Astrocyte of the hippocampus (primary cell): ENCODE data around the gene SMARCAL1.
"Not testable (repeated sequence)": the region's sequence is repeated elsewhere in the genome, so short reads cannot be mapped to it uniquely, and the experiment has no call there.

Experiments used
- DNase-seq: peaks from one replicate; pipeline ENCODE4 v3.0.0; 2011; ENCODE audit warnings: low read depth, low spot score

Gene SMARCAL1

GRCh38 chr2:216412022-216412999 lies at the start of gene SMARCAL1:
TSS of gene SMARCAL1 (plus strand) at chr2:216412484. CDS start at chr2:216414705, 2,221 bp downstream.
- DNase-seq, result peak; percentile 99

- peak; percentile 59 for DNase-seq
These were observed 49.6 kb upstream of the SMARCAL1 start for GRCh38 chr2:216362730-216363129.

- no peak for DNase-seq
These were observed 49.1 kb upstream of the SMARCAL1 start for GRCh38 chr2:216363221-216363620.

GRCh38 chr2:216365518-216365917 lies 46.8 kb upstream of the SMARCAL1 start:
- DNase-seq, result no peak

GRCh38 chr2:216366777-216367471 lies 45.4 kb upstream of the SMARCAL1 start:
- peak; percentile 32 for DNase-seq

- no peak for DNase-seq
These were observed 42.5 kb upstream of the SMARCAL1 start for GRCh38 chr2:216369821-216370220.

GRCh38 chr2:216370961-216371712 lies 41.1 kb upstream of the SMARCAL1 start:
- peak; percentile 53 for DNase-seq

- DNase-seq, result peak; percentile 96
These were observed 40.3 kb upstream of the SMARCAL1 start, which contains the start of gene MARCHF4 for GRCh38 chr2:216371721-216372702. TSS of gene MARCHF4 (minus strand) at chr2:216372483. CDS start at chr2:216370260, 2,223 bp downstream.

- peak; percentile 64 for DNase-seq
These were observed 39.5 kb upstream of the SMARCAL1 start for GRCh38 chr2:216372761-216373291.

- DNase-seq, result no peak
These were observed 38.4 kb upstream of the SMARCAL1 start for GRCh38 chr2:216373896-216374295.

- DNase-seq, result no peak
These were observed 37.0 kb upstream of the SMARCAL1 start for GRCh38 chr2:216375286-216375685.

GRCh38 chr2:216379977-216380376 lies 32.3 kb upstream of the SMARCAL1 start:
- DNase-seq, result no peak

- not testable (repeated sequence) for DNase-seq
These were observed 27.9 kb upstream of the SMARCAL1 start for GRCh38 chr2:216384409-216384808.

- no peak for DNase-seq
These were observed 26.8 kb upstream of the SMARCAL1 start for GRCh38 chr2:216385478-216385877.

- no peak for DNase-seq
These were observed 25.0 kb upstream of the SMARCAL1 start for GRCh38 chr2:216387262-216387661.

- DNase-seq, result no peak
These were observed 24.0 kb upstream of the SMARCAL1 start for GRCh38 chr2:216388046-216388884.

GRCh38 chr2:216389570-216389969 lies 22.7 kb upstream of the SMARCAL1 start:
- DNase-seq, result no peak

- no peak for DNase-seq
These were observed 20.9 kb upstream of the SMARCAL1 start for GRCh38 chr2:216391401-216391800.

GRCh38 chr2:216392018-216392562 lies 20.2 kb upstream of the SMARCAL1 start:
- no peak for DNase-seq
